HK-2 (cell line): Measurements from ENCODE around the gene SAMD4A.

Experiments
- DNase-seq: peaks from one replicate; pipeline ENCODE4 v3.0.0-alpha.2; 2018; ENCODE audit not compliant: unreplicated experiment

SAMD4A gene

GRCh38 chr14:54566410-54567223 lies at the start of gene SAMD4A:
Gene SAMD4A (plus strand): TSS chr14:54567128. CDS start chr14:54567917, 789 bp downstream.
- DNase-seq = peak; percentile 84

GRCh38 chr14:54524410-54524809 lies 42.5 kb upstream of the SAMD4A start:
- no peak for DNase-seq

- DNase-seq = no peak
Observed at GRCh38 chr14:54528973-54529372, 38.0 kb upstream of the SAMD4A start.

- no peak for DNase-seq
Observed at GRCh38 chr14:54529811-54530210, 37.1 kb upstream of the SAMD4A start.

GRCh38 chr14:54532111-54533012 lies 34.6 kb upstream of the SAMD4A start:
- DNase-seq = no peak

- no peak for DNase-seq
Observed at GRCh38 chr14:54533100-54533499, 33.8 kb upstream of the SAMD4A start.

- DNase-seq = no peak
Observed at GRCh38 chr14:54535126-54535525, 31.8 kb upstream of the SAMD4A start.

- no peak for DNase-seq
Observed at GRCh38 chr14:54535646-54536045, 31.3 kb upstream of the SAMD4A start.

GRCh38 chr14:54537651-54538050 lies 29.3 kb upstream of the SAMD4A start:
- DNase-seq = no peak

GRCh38 chr14:54538055-54538454 lies 28.9 kb upstream of the SAMD4A start:
- no peak for DNase-seq

GRCh38 chr14:54547583-54547982 lies 19.3 kb upstream of the SAMD4A start:
- no peak for DNase-seq

- no peak for DNase-seq
Observed at GRCh38 chr14:54548491-54548890, 18.4 kb upstream of the SAMD4A start.

- DNase-seq = no peak
Observed at GRCh38 chr14:54549862-54550261, 17.1 kb upstream of the SAMD4A start.

GRCh38 chr14:54550514-54550913 lies 16.4 kb upstream of the SAMD4A start:
- DNase-seq = no peak

GRCh38 chr14:54554401-54554800 lies 12.5 kb upstream of the SAMD4A start:
- no peak for DNase-seq

GRCh38 chr14:54555651-54556050 lies 11.3 kb upstream of the SAMD4A start:
- no peak for DNase-seq

GRCh38 chr14:54556535-54556934 lies 10.4 kb upstream of the SAMD4A start:
- DNase-seq = no peak

GRCh38 chr14:54562334-54562733 lies 4.6 kb upstream of the SAMD4A start:
- DNase-seq = no peak

- no peak for DNase-seq
Observed at GRCh38 chr14:54564071-54564867, 2.7 kb upstream of the SAMD4A start.

GRCh38 chr14:54564868-54565784 lies 1.8 kb upstream of the SAMD4A start:
- peak; percentile 72 for DNase-seq
